ENCODE data around the gene CDH18.

DNA sequence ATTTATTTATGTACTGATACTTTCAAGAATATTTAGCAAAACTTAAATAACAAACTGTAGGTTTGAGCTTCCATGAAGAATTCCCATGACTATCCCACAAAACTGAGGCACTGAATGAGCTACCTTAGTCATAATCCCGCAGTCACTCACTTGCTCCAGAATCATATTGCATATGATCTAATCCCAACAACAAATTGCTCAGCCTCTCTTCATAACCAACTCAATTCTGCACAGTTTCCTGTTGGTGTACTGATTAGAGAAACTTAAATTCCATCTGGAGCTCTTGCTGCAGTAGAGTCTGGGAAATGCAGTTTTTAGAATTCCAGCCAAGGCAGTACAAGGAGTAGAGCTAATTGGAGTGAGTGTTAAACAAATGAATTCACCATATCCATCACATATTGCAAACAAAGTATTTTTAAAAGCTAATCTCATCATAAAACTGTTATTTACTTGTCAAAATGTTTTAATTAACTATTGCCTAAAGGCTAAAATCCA is 35.7 kb upstream of the CDH18 start:
- TF ChIP-seq, protein P1, sequence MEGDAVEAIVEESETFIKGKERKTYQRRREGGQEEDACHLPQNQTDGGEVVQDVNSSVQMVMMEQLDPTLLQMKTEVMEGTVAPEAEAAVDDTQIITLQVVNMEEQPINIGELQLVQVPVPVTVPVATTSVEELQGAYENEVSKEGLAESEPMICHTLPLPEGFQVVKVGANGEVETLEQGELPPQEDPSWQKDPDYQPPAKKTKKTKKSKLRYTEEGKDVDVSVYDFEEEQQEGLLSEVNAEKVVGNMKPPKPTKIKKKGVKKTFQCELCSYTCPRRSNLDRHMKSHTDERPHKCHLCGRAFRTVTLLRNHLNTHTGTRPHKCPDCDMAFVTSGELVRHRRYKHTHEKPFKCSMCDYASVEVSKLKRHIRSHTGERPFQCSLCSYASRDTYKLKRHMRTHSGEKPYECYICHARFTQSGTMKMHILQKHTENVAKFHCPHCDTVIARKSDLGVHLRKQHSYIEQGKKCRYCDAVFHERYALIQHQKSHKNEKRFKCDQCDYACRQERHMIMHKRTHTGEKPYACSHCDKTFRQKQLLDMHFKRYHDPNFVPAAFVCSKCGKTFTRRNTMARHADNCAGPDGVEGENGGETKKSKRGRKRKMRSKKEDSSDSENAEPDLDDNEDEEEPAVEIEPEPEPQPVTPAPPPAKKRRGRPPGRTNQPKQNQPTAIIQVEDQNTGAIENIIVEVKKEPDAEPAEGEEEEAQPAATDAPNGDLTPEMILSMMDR (IDR thresholded peaks at IDR 0.05; ENCODE audit: low read length) = no peak
- TF ChIP-seq EZH2 (optimal IDR thresholded peaks at IDR 0.05; ENCODE audit: low read depth, low read length) = no peak

Measured in MM.1S (cell line).